Uterus (tissue), 4 donors: ENCODE results near the gene FCGBP. TPM values are rescaled to one million over a fixed set of nuclear protein-coding genes. Genes with fewer than 3 reads are reported as not detected.

Experiments
- DNase-seq, 2 donors: peaks; one replicate each; pipeline ENCODE4 v3.0.0-alpha.2; 2019 to 2020
- H3K27ac ChIP-seq, 2 donors: fragments of 200-600 bp; sonication (generic); 1 replicate in 1 of 2; 2 replicates in 1 of 2; pipeline ENCODE4 v1.5.1; 2016 to 2018
- H3K27me3 ChIP-seq, 2 donors: fragments of 200-600 bp; sonication (generic); one replicate each; pipeline ENCODE4 v1.5.1; 2018 to 2019; ENCODE audit warnings: control low read depth in 1 of 2
- H3K36me3 ChIP-seq, 2 donors: fragments of 200-600 bp; sonication (generic); one replicate each; pipeline ENCODE4 v1.5.1; 2019; ENCODE audit warnings: control low read depth in 1 of 2
- H3K4me1 ChIP-seq, 2 donors: fragments of 200-600 bp; sonication (generic); one replicate each; pipeline ENCODE4 v1.5.1; 2018 to 2019; ENCODE audit warnings: control low read depth in 1 of 2
- H3K4me3 ChIP-seq, 2 donors: fragments of 200-600 bp; sonication (generic); 1 replicate in 1 of 2; 2 replicates in 1 of 2; pipeline ENCODE4 v1.5.1; 2018 to 2019; ENCODE audit warnings: mild to moderate bottlenecking in 1 of 2
- H3K9me3 ChIP-seq, 2 donors: fragments of 200-600 bp; sonication (generic); one replicate each; pipeline ENCODE4 v1.5.1; 2019; ENCODE audit warnings: control low read depth in 1 of 2
- POLR2A ChIP-seq, 2 donors: fragments of 450-650 bp; IDR thresholded peaks; one replicate each; pipeline ENCODE4 v1.6.1; 2016; ENCODE audit warnings: antibody characterized with exemption in 2 of 2, mild to moderate bottlenecking in 1 of 2, moderate library complexity in 1 of 2
- intact Hi-C: fragments of 100-400 bp; cut with DNase I; formaldehyde crosslinking; loops from one replicate; pipeline ENCODE4 v1.15.1; 2023; ENCODE audit warnings: low total_unique reads
- total RNA-seq, 4 donors: library from RNA; depleted of rRNA in 3 of 4; stranded (reverse); fragments of >200 nt in 3 of 4; gene quantifications; one replicate each; pipeline versions ENCODE4 v1.1.0 to v1.2.4, GENCODE V29; 2014 to 2023
- TF ChIP-seq, protein P1 (sequence below), 4 experiments: fragments of 200-600 bp in 2 of 4; fragments of 450-650 bp in 2 of 4; sonication (generic) in 2 of 4; IDR thresholded peaks; one replicate each; pipeline ENCODE4 v1.5.1; 2016 to 2019; ENCODE audit warnings: antibody characterized with exemption in 4 of 4, mild to moderate bottlenecking in 2 of 4, moderate library complexity in 1 of 4
- donor health status: DM: yes; HTN: yes; CAD: no.

Gene FCGBP
- total RNA-seq, 4 donors from 2014 or later, result 3.8 to 34.7 (median 11.4) TPM

GRCh38 chr19:39971380-39972035 is 37.1 kb upstream of the FCGBP start:
- TF ChIP-seq, protein P1, sequence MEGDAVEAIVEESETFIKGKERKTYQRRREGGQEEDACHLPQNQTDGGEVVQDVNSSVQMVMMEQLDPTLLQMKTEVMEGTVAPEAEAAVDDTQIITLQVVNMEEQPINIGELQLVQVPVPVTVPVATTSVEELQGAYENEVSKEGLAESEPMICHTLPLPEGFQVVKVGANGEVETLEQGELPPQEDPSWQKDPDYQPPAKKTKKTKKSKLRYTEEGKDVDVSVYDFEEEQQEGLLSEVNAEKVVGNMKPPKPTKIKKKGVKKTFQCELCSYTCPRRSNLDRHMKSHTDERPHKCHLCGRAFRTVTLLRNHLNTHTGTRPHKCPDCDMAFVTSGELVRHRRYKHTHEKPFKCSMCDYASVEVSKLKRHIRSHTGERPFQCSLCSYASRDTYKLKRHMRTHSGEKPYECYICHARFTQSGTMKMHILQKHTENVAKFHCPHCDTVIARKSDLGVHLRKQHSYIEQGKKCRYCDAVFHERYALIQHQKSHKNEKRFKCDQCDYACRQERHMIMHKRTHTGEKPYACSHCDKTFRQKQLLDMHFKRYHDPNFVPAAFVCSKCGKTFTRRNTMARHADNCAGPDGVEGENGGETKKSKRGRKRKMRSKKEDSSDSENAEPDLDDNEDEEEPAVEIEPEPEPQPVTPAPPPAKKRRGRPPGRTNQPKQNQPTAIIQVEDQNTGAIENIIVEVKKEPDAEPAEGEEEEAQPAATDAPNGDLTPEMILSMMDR (IDR thresholded peaks at IDR 0.05), result no peak
- no peak for TF ChIP-seq POLR2A (IDR thresholded peaks at IDR 0.05)
- no peak for DNase-seq
- H3K36me3 ChIP-seq, result no peaks in the 10 kb centered on the region
- intact Hi-C loops, result no loop called here
- H3K27me3 ChIP-seq, result no peaks in the 10 kb centered on the region
- H3K27ac ChIP-seq, result peak overlapping the region; percentile 84 to 88
- H3K4me1 ChIP-seq, result no peaks in the 10 kb centered on the region
- peak overlapping the region; percentile 75 to 80 for H3K4me3 ChIP-seq
- H3K9me3 ChIP-seq, result no peaks in the 10 kb centered on the region

GRCh38 chr19:39970675-39971379 is 36.4 kb upstream of the FCGBP start, which contains the start of gene PSMC4:
Gene PSMC4, plus strand, starts transcription at chr19:39971165. Its CDS starts 38 bp downstream, at chr19:39971203.
- Histone ChIP-seq H3K9me3 (no peaks in the 10 kb centered on the region), H3K27me3 (no peaks in the 10 kb centered on the region), H3K4me3 (peak within 1 kb of the TSS; percentile 75 to 80), H3K4me1 (no peaks in the 10 kb centered on the region), H3K27ac (peak within 1 kb of the TSS; percentile 87 to 88), H3K36me3 (no peaks in the 10 kb centered on the region)
- TF ChIP-seq, protein P1 (IDR thresholded peaks at IDR 0.05), result peak; percentile 72 to 93 (median 80)
- TF ChIP-seq POLR2A (IDR thresholded peaks at IDR 0.05), result peak; percentile 86 to 88
- intact Hi-C loops, result no loop called here
- peak; percentile 96 to 98 for DNase-seq

GRCh38 chr19:39970425-39970674 is 35.9 kb upstream of the FCGBP start:
- no peaks in the 10 kb centered on the region for H3K9me3 ChIP-seq
- peak overlapping the region; percentile 87 to 88 for H3K27ac ChIP-seq
- no peaks in the 10 kb centered on the region for H3K4me1 ChIP-seq
- no peak for DNase-seq
- H3K4me3 ChIP-seq, result peak overlapping the region; percentile 59 to 80
- intact Hi-C loops, result no loop called here
- no peak for TF ChIP-seq POLR2A (IDR thresholded peaks at IDR 0.05)
- TF ChIP-seq, protein P1 (IDR thresholded peaks at IDR 0.05), result no peak
- H3K27me3 ChIP-seq, result no peaks in the 10 kb centered on the region
- H3K36me3 ChIP-seq, result no peaks in the 10 kb centered on the region

GRCh38 chr19:39969681-39970424 is 35.4 kb upstream of the FCGBP start:
- H3K4me3 ChIP-seq, result peak overlapping the region; percentile 59 to 80
- H3K27me3 ChIP-seq, result no peaks in the 10 kb centered on the region
- H3K9me3 ChIP-seq, result no peaks in the 10 kb centered on the region
- intact Hi-C loops, result no loop called here
- no peaks in the 10 kb centered on the region for H3K36me3 ChIP-seq
- no peaks in the 10 kb centered on the region for H3K4me1 ChIP-seq
- H3K27ac ChIP-seq, result peak overlapping the region; percentile 87 to 88
- DNase-seq, result no peak
- no peak for TF ChIP-seq POLR2A (IDR thresholded peaks at IDR 0.05)
- TF ChIP-seq, protein P1 (IDR thresholded peaks at IDR 0.05), result no peak

GRCh38 chr19:39969266-39969665 is 34.8 kb upstream of the FCGBP start:
- Histone ChIP-seq H3K4me1 (no peaks in the 10 kb centered on the region), H3K27ac (no peak overlapping the region), H3K27me3 (no peaks in the 10 kb centered on the region), H3K4me3 (no peak overlapping the region), H3K9me3 (no peaks in the 10 kb centered on the region), H3K36me3 (no peaks in the 10 kb centered on the region)
- intact Hi-C loops, result no loop called here
- no peak for DNase-seq
- TF ChIP-seq, protein P1 (IDR thresholded peaks at IDR 0.05), result no peak
- TF ChIP-seq POLR2A (IDR thresholded peaks at IDR 0.05), result no peak
